Measurements from ENCODE around the gene PDCD1.
"Not testable (repeated sequence)": the region's sequence is repeated elsewhere in the genome, so short reads cannot be mapped to it uniquely, and the experiment has no call there.

PDCD1 gene

GRCh38 chr2:241814643-241815476 lies 43.8 kb downstream of the PDCD1 start:
- DNase-seq (ENCODE audit: low read depth in 3 of 3, low spot score in 1 of 3): no peak

GRCh38 chr2:241814393-241814642 lies 44.4 kb downstream of the PDCD1 start:
- no peak for DNase-seq (ENCODE audit: low read depth in 3 of 3, low spot score in 1 of 3)

GRCh38 chr2:241813644-241814392 lies 44.9 kb downstream of the PDCD1 start:
- DNase-seq (ENCODE audit: low read depth in 3 of 3, low spot score in 1 of 3): no peak

GRCh38 chr2:241812730-241813643 lies 45.7 kb downstream of the PDCD1 start:
- no peak for DNase-seq (ENCODE audit: low read depth in 3 of 3, low spot score in 1 of 3)

GRCh38 chr2:241811952-241812729 lies 46.6 kb downstream of the PDCD1 start:
- DNase-seq (ENCODE audit: low read depth in 3 of 3, low spot score in 1 of 3): no peak

- no peak for DNase-seq (ENCODE audit: low read depth in 3 of 3, low spot score in 1 of 3)
These were observed 47.3 kb downstream of the PDCD1 start for GRCh38 chr2:241811201-241811951.

- no peak for DNase-seq (ENCODE audit: low read depth in 3 of 3, low spot score in 1 of 3)
These were observed 48.1 kb downstream of the PDCD1 start for GRCh38 chr2:241810307-241811200.

- DNase-seq (ENCODE audit: low read depth in 3 of 3, low spot score in 1 of 3): no peak
These were observed 49.0 kb downstream of the PDCD1 start for GRCh38 chr2:241809383-241810306.

- no peak for DNase-seq (ENCODE audit: low read depth in 3 of 3, low spot score in 1 of 3)
These were observed 49.8 kb downstream of the PDCD1 start, which contains the start of gene NEU4 for GRCh38 chr2:241808721-241809382. Gene NEU4, plus strand, starts transcription at chr2:241809193. Its CDS starts 5,292 bp downstream, at chr2:241814485.

GRCh38 chr2:241808051-241808720 lies 50.5 kb downstream of the PDCD1 start:
- DNase-seq (ENCODE audit: low read depth in 3 of 3, low spot score in 1 of 3): no peak

GRCh38 chr2:241806217-241806616 lies 52.5 kb downstream of the PDCD1 start:
- not testable (repeated sequence) for DNase-seq (ENCODE audit: low read depth in 3 of 3, low spot score in 1 of 3)

GRCh38 chr2:241804326-241805229 lies 54.1 kb downstream of the PDCD1 start:
- no peak for DNase-seq (ENCODE audit: low read depth in 3 of 3, low spot score in 1 of 3)

GRCh38 chr2:241803387-241804325 lies 55.0 kb downstream of the PDCD1 start:
- peak in 1 of 3 donors; percentile 25 for DNase-seq (ENCODE audit: low read depth in 3 of 3, low spot score in 1 of 3)

GRCh38 chr2:241802421-241803318 lies 56.0 kb downstream of the PDCD1 start:
- no peak for DNase-seq (ENCODE audit: low read depth in 3 of 3, low spot score in 1 of 3)

Measured in stimulated activated CD4-positive, alpha-beta T cell treated with anti-CD3 and anti-CD28 coated beads, TNF-alpha, amount 100 ng/mL, for 1 hour (primary cell).